Left ventricle myocardium inferior (tissue), 1 donor: ENCODE results near the gene MKNK1. TPM values are rescaled to one million over a fixed set of nuclear protein-coding genes. Genes with fewer than 3 reads are reported as not detected.

Experiments used
- DNase-seq: peaks from one replicate; pipeline ENCODE4 v3.0.0-alpha.2; 2020
- H3K27ac ChIP-seq: fragments of 200-600 bp; replicated peaks from 2 replicates; pipeline ENCODE4 v1.8.0; 2021
- H3K27me3 ChIP-seq: fragments of 200-600 bp; 2 replicates; pipeline ENCODE4 v1.8.0; 2021; ENCODE audit warnings: low read depth
- H3K36me3 ChIP-seq: fragments of 200-600 bp; 2 replicates; pipeline ENCODE4 v1.8.0; 2021
- H3K4me1 ChIP-seq: fragments of 200-600 bp; 2 replicates; pipeline ENCODE4 v1.8.0; 2021
- H3K4me3 ChIP-seq: fragments of 200-600 bp; 2 replicates; pipeline ENCODE4 v1.8.0; 2021; ENCODE audit warnings: mild to moderate bottlenecking, moderate library complexity
- H3K9me3 ChIP-seq: fragments of 200-600 bp; replicated peaks from 2 replicates; pipeline ENCODE4 v1.8.0; 2021
- intact Hi-C: fragments of 100-400 bp; cut with micrococcal nuclease; formaldehyde crosslinking; loops from one replicate; pipeline ENCODE4 v1.11.0; 2022
- total RNA-seq: library from RNA; stranded (reverse); fragmentation: NEBNext Ultra II Directional; extraction: Animal tissue kit (Norgen Biotek cat#: 25700); gene quantifications from one replicate; pipeline ENCODE4 v1.2.1, GENCODE V29; 2021
- TF ChIP-seq, protein P1 (sequence below): fragments of 200-600 bp; IDR thresholded peaks from 2 replicates; pipeline ENCODE4 v1.8.0; 2021; ENCODE audit warnings: antibody characterized with exemption, mild to moderate bottlenecking, borderline replicate concordance
- donor health status: DM: no; HTN: yes; CAD: no; lungs with severe emphysema.

The MKNK1 gene
- total RNA-seq, 1 donor from 2014 or later, result 43.5 TPM

DNA sequence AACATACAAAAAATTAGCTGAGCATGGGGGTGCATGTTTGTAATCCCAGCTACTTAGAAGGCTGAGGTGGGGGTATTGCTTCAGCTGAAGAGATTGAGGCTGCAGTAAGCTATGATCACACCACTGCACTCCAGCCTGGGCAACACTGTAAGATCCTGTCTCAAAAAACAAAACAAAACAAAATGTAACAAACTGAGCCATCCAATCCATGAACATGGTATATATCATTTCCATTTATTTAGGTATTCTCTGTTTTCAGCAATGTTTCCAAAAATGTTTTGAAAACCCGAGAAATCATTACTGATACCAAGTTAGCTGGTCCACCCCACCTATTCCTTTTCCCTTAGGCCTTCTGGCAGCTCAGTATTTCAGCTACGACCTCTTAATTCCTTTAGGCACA is 45.7 kb upstream of the MKNK1 start:
- Histone ChIP-seq H3K4me3 (no peak overlapping the region), H3K27me3 (no peaks in the 10 kb centered on the region), H3K9me3 (peaks cover 18% of the 10 kb centered on the region), H3K27ac (no peak overlapping the region), H3K36me3 (peaks cover 74% of the 10 kb centered on the region), H3K4me1 (peaks cover 9% of the 10 kb centered on the region)
- no peak for DNase-seq
- intact Hi-C loops, result no loop called here
- TF ChIP-seq, protein P1, sequence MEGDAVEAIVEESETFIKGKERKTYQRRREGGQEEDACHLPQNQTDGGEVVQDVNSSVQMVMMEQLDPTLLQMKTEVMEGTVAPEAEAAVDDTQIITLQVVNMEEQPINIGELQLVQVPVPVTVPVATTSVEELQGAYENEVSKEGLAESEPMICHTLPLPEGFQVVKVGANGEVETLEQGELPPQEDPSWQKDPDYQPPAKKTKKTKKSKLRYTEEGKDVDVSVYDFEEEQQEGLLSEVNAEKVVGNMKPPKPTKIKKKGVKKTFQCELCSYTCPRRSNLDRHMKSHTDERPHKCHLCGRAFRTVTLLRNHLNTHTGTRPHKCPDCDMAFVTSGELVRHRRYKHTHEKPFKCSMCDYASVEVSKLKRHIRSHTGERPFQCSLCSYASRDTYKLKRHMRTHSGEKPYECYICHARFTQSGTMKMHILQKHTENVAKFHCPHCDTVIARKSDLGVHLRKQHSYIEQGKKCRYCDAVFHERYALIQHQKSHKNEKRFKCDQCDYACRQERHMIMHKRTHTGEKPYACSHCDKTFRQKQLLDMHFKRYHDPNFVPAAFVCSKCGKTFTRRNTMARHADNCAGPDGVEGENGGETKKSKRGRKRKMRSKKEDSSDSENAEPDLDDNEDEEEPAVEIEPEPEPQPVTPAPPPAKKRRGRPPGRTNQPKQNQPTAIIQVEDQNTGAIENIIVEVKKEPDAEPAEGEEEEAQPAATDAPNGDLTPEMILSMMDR, result no peak

DNA sequence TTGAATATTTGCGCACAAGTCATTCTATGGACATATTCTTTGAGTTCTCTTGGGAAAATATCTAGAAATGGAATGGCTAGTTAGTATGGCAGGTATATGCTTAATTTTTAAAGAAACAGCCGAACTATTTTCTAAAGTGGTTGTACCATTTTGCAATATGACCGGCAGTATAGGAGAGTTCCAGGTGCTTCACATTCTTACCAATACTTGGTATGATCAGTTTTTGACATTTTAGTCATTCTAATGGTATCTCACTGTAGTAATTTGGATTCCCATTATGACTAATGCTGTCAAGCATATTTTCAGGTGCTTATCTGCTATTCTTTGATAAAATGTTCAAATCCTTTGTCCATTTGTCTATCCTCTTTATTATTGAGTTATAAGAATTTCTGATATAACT is 43.5 kb upstream of the MKNK1 start:
- H3K4me1 ChIP-seq, result peaks cover 12% of the 10 kb centered on the region
- H3K4me3 ChIP-seq, result no peak overlapping the region
- intact Hi-C loops, result no loop called here
- H3K27me3 ChIP-seq, result no peaks in the 10 kb centered on the region
- TF ChIP-seq, protein P1, result no peak
- H3K9me3 ChIP-seq, result peaks cover 18% of the 10 kb centered on the region
- H3K27ac ChIP-seq, result no peak overlapping the region
- peaks cover 54% of the 10 kb centered on the region for H3K36me3 ChIP-seq
- no peak for DNase-seq

DNA sequence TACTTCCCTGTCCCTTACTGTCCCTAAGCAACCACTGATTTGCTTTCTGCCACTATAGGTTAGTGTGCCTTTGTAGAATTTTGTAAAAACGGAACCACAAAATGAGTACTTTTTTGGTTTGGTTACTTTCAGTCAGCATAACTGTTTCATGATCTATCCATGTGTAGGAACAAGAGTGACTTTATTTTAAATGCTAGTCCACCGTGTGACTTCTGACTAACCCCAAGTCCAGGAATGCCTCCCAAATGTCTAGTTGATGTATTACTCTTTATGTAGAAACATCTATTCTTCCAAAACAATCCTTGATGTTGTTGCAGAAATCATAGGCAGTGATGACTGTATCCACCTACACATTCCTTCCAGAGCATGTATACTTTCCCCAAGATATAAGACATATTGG is 42.8 kb upstream of the MKNK1 start:
- Histone ChIP-seq H3K27me3 (no peaks in the 10 kb centered on the region), H3K9me3 (peaks cover 18% of the 10 kb centered on the region), H3K36me3 (peaks cover 50% of the 10 kb centered on the region), H3K4me1 (peaks cover 15% of the 10 kb centered on the region), H3K27ac (no peak overlapping the region), H3K4me3 (no peak overlapping the region)
- TF ChIP-seq, protein P1, result no peak
- intact Hi-C loops, result no loop called here
- DNase-seq, result no peak

DNA sequence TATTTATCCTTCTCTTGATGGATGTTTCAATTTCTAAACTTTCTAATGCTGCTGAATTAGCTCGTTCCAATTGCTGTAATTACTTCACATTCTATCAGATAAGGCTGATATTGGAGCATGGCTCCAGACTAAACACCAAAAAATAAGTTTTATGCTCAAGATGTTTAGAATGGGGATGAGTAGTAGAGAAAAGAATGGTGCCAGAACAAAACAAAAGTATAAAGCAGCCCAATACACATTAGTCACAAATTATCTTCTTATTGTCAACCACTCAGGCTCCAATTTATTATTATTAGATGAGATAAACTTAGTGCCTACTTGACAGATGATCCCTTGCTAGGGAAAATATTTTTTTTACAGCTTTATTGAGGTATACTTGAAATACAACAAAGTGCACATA is 42.3 kb upstream of the MKNK1 start:
- peaks cover 15% of the 10 kb centered on the region for H3K4me1 ChIP-seq
- peaks cover 18% of the 10 kb centered on the region for H3K9me3 ChIP-seq
- no peak overlapping the region for H3K4me3 ChIP-seq
- TF ChIP-seq, protein P1, result no peak
- DNase-seq, result no peak
- no peaks in the 10 kb centered on the region for H3K27me3 ChIP-seq
- H3K27ac ChIP-seq, result no peak overlapping the region
- intact Hi-C loops, result no loop called here
- H3K36me3 ChIP-seq, result peaks cover 54% of the 10 kb centered on the region

DNA sequence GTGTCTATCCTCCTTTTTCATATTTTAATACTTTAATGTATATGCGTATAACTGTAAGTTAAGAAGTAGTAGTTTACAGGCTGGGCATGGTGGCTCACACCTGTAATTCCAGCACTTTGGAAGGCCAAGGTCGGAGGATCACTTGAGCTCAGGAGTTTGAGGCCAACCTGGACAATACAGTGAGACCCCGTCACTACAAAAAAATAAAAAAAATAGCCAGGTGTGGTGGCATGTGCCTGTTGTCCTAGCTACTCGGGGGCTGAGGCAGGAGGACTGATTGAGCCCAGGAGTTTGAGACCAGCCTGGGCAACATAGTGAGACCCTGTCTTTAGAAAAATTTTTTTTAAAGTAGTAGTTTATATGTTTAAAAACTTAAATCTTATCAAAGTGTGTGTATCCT is 41.7 kb upstream of the MKNK1 start:
- DNase-seq, result no peak
- Histone ChIP-seq H3K4me3 (no peak overlapping the region), H3K4me1 (peaks cover 15% of the 10 kb centered on the region), H3K9me3 (peaks cover 18% of the 10 kb centered on the region), H3K36me3 (peaks cover 55% of the 10 kb centered on the region), H3K27ac (no peak overlapping the region), H3K27me3 (no peaks in the 10 kb centered on the region)
- TF ChIP-seq, protein P1, result no peak
- intact Hi-C loops, result no loop called here

DNA sequence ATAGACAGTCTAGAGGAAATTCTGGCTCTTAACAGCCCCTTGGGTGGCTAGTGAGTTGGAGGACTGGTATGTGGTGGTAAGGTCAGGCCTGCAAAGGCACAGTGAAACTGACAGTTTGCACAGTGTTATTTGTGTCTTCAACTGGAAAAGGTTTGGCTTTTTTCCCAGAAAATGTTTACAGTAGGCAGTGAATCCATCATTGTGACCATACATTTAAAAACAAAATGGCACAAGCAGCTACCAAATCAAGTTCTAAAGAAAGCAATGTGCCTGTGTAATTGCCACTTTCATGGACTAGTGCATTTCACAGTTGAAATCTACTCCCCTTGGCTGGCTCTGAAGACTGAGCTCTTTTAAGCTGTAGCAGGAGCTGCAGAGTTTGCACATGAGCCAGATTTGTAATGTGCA is 39.3 kb upstream of the MKNK1 start:
- Histone ChIP-seq H3K36me3 (peaks cover 30% of the 10 kb centered on the region), H3K27ac (peak overlapping the region; percentile 41), H3K9me3 (peaks cover 4% of the 10 kb centered on the region), H3K4me3 (no peak overlapping the region), H3K4me1 (peaks cover 15% of the 10 kb centered on the region), H3K27me3 (no peaks in the 10 kb centered on the region)
- TF ChIP-seq, protein P1, result no peak
- DNase-seq, result no peak
- intact Hi-C loops, result no loop called here
